Progenitor cell of endocrine pancreas (in vitro differentiated cells): ENCODE results near the gene NUMA1. TPM values are rescaled to one million over a fixed set of nuclear protein-coding genes. Genes with fewer than 3 reads are reported as not detected.

Source experiments
- DNase-seq: peaks from one replicate; pipeline ENCODE4 v3.0.0; 2021; ENCODE audit warnings: low spot score; ENCODE audit not compliant: unreplicated experiment
- H3K27ac Mint-ChIP-seq: 2 replicates; pipeline ENCODE4 v1.8.0; 2021; ENCODE audit warnings: mild to moderate bottlenecking, moderate library complexity, mixed read lengths
- H3K27me3 Mint-ChIP-seq: 2 replicates; pipeline ENCODE4 v1.8.0; 2021; ENCODE audit warnings: mixed read lengths
- H3K36me3 Mint-ChIP-seq: 2 replicates; pipeline ENCODE4 v1.8.0; 2022; ENCODE audit warnings: mixed read lengths; ENCODE audit not compliant: insufficient read depth
- H3K4me1 Mint-ChIP-seq: 2 replicates; pipeline ENCODE4 v1.8.0; 2021; ENCODE audit warnings: low read depth, mixed read lengths
- H3K4me3 Mint-ChIP-seq: 2 replicates; pipeline ENCODE4 v1.8.0; 2021; ENCODE audit warnings: low read depth, mild to moderate bottlenecking, moderate library complexity, mixed read lengths
- H3K9me3 Mint-ChIP-seq: 2 replicates; pipeline ENCODE4 v1.8.0; 2021; ENCODE audit warnings: low read depth, mixed read lengths
- microRNA-seq: library from miRNA; unstranded; fragments of <30 nt; microRNA quantifications from one replicate; pipeline ENCODE4 v1.1.0, GENCODE V29; 2020; ENCODE audit warnings: borderline number of aligned reads; ENCODE audit not compliant: unreplicated experiment
- total RNA-seq: library from RNA; stranded (reverse); gene quantifications from 2 replicates; pipeline ENCODE4 v1.2.1, GENCODE V29; 2021
- TF ChIP-seq, protein P1 (sequence below): fragments of 200-600 bp; sonication (generic); IDR thresholded peaks from one replicate; pipeline ENCODE4 v1.5.0; 2021; ENCODE audit warnings: antibody characterized with exemption, mild to moderate bottlenecking; ENCODE audit not compliant: unreplicated experiment

Gene NUMA1
- total RNA-seq, 1 donor from 2014 or later: 255 TPM

DNA sequence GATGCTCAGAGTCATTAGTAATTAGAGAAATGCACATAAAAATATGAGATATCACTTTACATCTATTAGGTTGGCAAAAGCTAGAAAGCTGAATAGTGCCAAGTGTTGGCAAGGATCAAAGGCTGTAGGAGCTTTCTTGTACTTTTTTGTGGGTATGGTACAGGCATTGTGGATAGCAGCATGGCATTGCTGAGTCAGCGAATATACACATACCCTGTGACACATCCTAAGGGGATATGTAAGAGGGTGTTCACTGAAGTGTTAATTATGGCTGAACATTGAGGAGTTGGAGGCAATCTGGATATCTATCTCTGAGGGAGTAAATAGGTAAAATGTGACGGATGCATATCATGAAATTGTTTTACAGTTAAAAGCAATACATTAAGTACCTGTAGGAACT is 108.7 kb downstream of the NUMA1 start:
- TF ChIP-seq, protein P1, sequence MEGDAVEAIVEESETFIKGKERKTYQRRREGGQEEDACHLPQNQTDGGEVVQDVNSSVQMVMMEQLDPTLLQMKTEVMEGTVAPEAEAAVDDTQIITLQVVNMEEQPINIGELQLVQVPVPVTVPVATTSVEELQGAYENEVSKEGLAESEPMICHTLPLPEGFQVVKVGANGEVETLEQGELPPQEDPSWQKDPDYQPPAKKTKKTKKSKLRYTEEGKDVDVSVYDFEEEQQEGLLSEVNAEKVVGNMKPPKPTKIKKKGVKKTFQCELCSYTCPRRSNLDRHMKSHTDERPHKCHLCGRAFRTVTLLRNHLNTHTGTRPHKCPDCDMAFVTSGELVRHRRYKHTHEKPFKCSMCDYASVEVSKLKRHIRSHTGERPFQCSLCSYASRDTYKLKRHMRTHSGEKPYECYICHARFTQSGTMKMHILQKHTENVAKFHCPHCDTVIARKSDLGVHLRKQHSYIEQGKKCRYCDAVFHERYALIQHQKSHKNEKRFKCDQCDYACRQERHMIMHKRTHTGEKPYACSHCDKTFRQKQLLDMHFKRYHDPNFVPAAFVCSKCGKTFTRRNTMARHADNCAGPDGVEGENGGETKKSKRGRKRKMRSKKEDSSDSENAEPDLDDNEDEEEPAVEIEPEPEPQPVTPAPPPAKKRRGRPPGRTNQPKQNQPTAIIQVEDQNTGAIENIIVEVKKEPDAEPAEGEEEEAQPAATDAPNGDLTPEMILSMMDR: no peak
- Mint-ChIP-seq H3K4me1 (no peaks in the 10 kb centered on the region), H3K27me3 (no peaks in the 10 kb centered on the region), H3K36me3 (peaks cover 14% of the 10 kb centered on the region), H3K9me3 (no peaks in the 10 kb centered on the region), H3K27ac (no peak overlapping the region), H3K4me3 (no peak overlapping the region)
- no peak for DNase-seq

DNA sequence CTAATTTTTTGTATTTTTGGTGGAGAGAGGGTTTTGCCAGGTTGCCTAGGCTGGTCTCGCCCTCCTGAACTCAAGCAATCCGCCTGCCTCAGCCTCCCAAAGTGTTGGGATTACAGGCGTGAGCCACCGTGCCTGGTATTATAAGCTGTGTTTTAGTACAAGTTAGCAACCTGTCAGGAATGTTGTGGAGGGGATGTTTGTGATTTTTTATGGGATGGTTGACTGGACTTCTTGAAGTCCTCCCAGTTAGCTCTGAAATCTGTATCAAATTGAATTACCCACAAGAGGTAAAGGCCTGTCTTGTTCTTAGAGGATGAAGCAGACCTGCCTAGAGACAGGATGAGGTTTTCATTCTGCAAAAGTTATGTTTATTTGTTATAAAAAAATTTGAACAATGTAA is 115.7 kb downstream of the NUMA1 start:
- peaks cover 16% of the 10 kb centered on the region for H3K36me3 Mint-ChIP-seq
- TF ChIP-seq, protein P1: no peak
- DNase-seq: no peak
- no peaks in the 10 kb centered on the region for H3K9me3 Mint-ChIP-seq
- H3K4me1 Mint-ChIP-seq: no peaks in the 10 kb centered on the region
- H3K27me3 Mint-ChIP-seq: no peaks in the 10 kb centered on the region
- no peak overlapping the region for H3K27ac Mint-ChIP-seq
- H3K4me3 Mint-ChIP-seq: no peak overlapping the region

DNA sequence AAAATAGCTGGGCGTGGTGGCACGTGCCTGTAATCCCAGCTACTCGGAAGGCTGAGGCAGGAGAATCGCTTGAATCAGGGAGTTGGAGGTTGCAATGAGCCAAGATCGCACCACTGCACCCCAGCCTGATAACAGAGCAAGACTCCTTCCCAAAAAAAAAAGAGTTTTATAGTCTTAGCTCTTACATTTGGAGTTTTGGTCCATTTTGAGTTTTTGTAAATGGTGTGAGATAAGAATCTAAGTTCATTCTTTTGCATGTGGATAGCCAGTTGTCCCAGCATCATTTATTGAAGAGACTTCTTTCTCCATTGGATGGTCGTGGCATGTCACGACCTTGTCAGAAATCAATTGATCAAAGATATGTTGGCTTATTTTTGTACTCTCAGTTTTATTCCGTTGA is 116.9 kb downstream of the NUMA1 start:
- H3K27me3 Mint-ChIP-seq: no peaks in the 10 kb centered on the region
- H3K4me3 Mint-ChIP-seq: no peak overlapping the region
- no peaks in the 10 kb centered on the region for H3K4me1 Mint-ChIP-seq
- no peaks in the 10 kb centered on the region for H3K9me3 Mint-ChIP-seq
- TF ChIP-seq, protein P1: no peak
- peaks cover 16% of the 10 kb centered on the region for H3K36me3 Mint-ChIP-seq
- no peak overlapping the region for H3K27ac Mint-ChIP-seq
- DNase-seq: no peak

DNA sequence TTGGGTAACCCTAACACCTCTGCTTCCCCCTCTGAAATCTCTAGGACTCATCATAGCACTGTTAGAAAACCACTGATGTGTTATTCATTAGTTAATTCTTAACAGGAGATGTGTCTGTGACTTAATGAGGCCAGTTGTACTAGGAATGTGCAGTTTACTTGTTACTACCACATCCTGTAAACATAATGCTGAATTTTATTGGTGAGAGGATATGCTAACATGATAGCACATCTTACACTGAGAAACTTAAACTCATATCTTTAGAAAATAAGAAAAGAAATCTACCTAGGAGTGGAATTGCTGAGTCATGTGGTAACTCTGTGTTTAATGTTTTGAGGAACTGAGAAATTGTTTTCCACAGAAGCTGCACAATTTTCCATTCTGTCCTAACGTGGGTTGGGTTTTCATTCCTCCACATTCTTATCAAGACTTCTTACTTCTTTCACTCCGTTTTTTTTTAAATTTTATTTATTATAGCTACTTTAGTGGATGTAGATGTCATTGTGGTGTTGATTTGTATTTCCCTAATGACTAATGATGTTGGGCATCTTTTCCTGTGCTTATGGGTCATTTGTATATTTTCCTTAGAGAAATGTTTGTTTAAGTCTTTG is 117.8 kb downstream of the NUMA1 start:
- Mint-ChIP-seq H3K27me3 (no peaks in the 10 kb centered on the region), H3K4me1 (no peaks in the 10 kb centered on the region), H3K36me3 (peaks cover 14% of the 10 kb centered on the region), H3K9me3 (no peaks in the 10 kb centered on the region), H3K27ac (no peak overlapping the region), H3K4me3 (no peak overlapping the region)
- TF ChIP-seq, protein P1: no peak
- no peak for DNase-seq

DNA sequence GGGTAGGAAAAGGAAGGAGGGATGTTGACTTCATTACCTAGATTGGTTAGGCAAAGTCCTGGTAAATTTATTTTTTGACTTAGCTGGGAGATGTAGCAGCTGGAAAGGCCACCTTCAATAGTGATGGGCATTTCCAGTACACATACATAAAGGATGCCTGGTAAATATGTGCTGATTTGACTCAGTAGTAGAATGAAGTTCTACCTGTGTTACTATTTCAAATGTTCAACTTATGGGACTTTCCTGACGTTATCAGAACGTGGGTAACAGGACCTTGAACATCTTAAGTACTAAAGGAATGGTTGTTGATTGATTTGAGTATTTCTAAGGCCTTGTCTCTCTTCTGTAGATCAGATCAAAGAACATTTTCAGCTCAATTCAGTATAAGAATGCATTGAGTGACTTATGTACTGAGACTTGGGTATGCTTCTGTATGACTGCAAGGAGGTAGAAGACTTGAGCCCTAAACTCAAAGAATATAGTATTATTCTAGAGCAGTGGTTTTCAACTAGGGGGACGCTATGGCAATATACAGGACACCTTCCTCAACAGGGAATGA is 124.4 kb downstream of the NUMA1 start:
- Mint-ChIP-seq H3K4me3 (no peak overlapping the region), H3K27me3 (no peaks in the 10 kb centered on the region), H3K36me3 (peaks cover 7% of the 10 kb centered on the region), H3K4me1 (peaks cover 4% of the 10 kb centered on the region), H3K27ac (no peak overlapping the region), H3K9me3 (no peaks in the 10 kb centered on the region)
- DNase-seq: no peak
- TF ChIP-seq, protein P1: no peak

Small RNAs within 50 kb of the gene (microRNA-seq; reads per million reads assigned to microRNA genes)
- gene MIR3165: not detected

Other genes starting within 250 kb of the NUMA1 start
- not detected in 2 replicates for gene DEFB108B, start 247.3 kb downstream of the NUMA1 start, total RNA-seq
- gene DEFB131B, start 202.1 kb downstream of the NUMA1 start, total RNA-seq: not detected in 2 replicates
- 12.3 and 13.9 TPM in 2 replicates for gene XNDC1N, start 151.9 kb downstream of the NUMA1 start, total RNA-seq
- 50.1 and 59.6 TPM in 2 replicates for gene RNF121, start 151.5 kb downstream of the NUMA1 start, total RNA-seq
- 19.8 and 20.1 TPM in 2 replicates for gene IL18BP, start 81.6 kb downstream of the NUMA1 start, total RNA-seq
- gene LRRC51, start 308 bp upstream of the NUMA1 start, total RNA-seq: 12.4 and 14.9 TPM in 2 replicates
- 84.9 and 85.4 TPM in 2 replicates for gene LAMTOR1, start 22.8 kb upstream of the NUMA1 start, total RNA-seq
- not detected in 2 replicates for gene TOMT, start 25.4 kb upstream of the NUMA1 start, total RNA-seq
- gene ANAPC15, start 32.2 kb upstream of the NUMA1 start, total RNA-seq: 56.1 and 61.3 TPM in 2 replicates
- 0.98 TPM in 1 of 2 replicates, not detected in the other for gene FOLR3, start 55.2 kb upstream of the NUMA1 start, total RNA-seq
- 5.6 and 6.4 TPM in 2 replicates for gene FOLR1, start 111.6 kb upstream of the NUMA1 start, total RNA-seq
- gene FOLR2, start 136.3 kb upstream of the NUMA1 start, total RNA-seq: not detected in 2 replicates
- gene INPPL1, start 144.2 kb upstream of the NUMA1 start, total RNA-seq: 389 and 394 TPM in 2 replicates
- not detected in 2 replicates for gene PHOX2A, start 163.6 kb upstream of the NUMA1 start, total RNA-seq